Cortex of kidney (tissue), 1 donor: ENCODE data around the gene ACTRT3.

Experiments used
- DNase-seq: peaks from one replicate; lab custom pipeline; 2025; lab: John Stamatoyannopoulos, UW

ACTRT3 gene

GRCh38 chr3:169769287-169770181 lies at the start of gene ACTRT3:
TSS of gene ACTRT3 (minus strand) at chr3:169769561. CDS start at chr3:169769520, 41 bp downstream.
- DNase-seq = no peak

GRCh38 chr3:169818316-169818715 lies 49.0 kb upstream of the ACTRT3 start:
- no peak for DNase-seq

- no peak for DNase-seq
These were observed 46.3 kb upstream of the ACTRT3 start for GRCh38 chr3:169815590-169816150.

GRCh38 chr3:169813757-169814517 lies 44.6 kb upstream of the ACTRT3 start:
- no peak for DNase-seq

GRCh38 chr3:169813278-169813677 lies 43.9 kb upstream of the ACTRT3 start:
- no peak for DNase-seq

GRCh38 chr3:169812332-169813235 lies 43.2 kb upstream of the ACTRT3 start, which contains the start of the genes LRRC34 and LRRIQ4:
TSS of gene LRRC34 (minus strand) at chr3:169812904. CDS start at chr3:169812548, 356 bp downstream.
TSS of gene LRRIQ4 (plus strand) at chr3:169812870. CDS start at chr3:169821922, 9,052 bp downstream.
- no peak for DNase-seq

- no peak for DNase-seq
These were observed 42.4 kb upstream of the ACTRT3 start for GRCh38 chr3:169811631-169812331.

- no peak for DNase-seq
These were observed 40.0 kb upstream of the ACTRT3 start for GRCh38 chr3:169809230-169809795.

- no peak for DNase-seq
These were observed 35.3 kb upstream of the ACTRT3 start for GRCh38 chr3:169804681-169805080.

- DNase-seq = no peak
These were observed 23.0 kb upstream of the ACTRT3 start for GRCh38 chr3:169792359-169792758.

- DNase-seq = no peak
These were observed 21.5 kb upstream of the ACTRT3 start for GRCh38 chr3:169790687-169791429.

GRCh38 chr3:169790219-169790618 lies 20.9 kb upstream of the ACTRT3 start:
- no peak for DNase-seq

- DNase-seq = no peak
These were observed 18.4 kb upstream of the ACTRT3 start for GRCh38 chr3:169787791-169788190.

- DNase-seq = no peak
These were observed 17.8 kb upstream of the ACTRT3 start for GRCh38 chr3:169787120-169787519.

GRCh38 chr3:169781209-169781855 lies 12.0 kb upstream of the ACTRT3 start:
- DNase-seq = no peak

GRCh38 chr3:169780742-169781141 lies 11.4 kb upstream of the ACTRT3 start:
- no peak for DNase-seq

- no peak for DNase-seq
These were observed 8.5 kb upstream of the ACTRT3 start for GRCh38 chr3:169777822-169778221.

GRCh38 chr3:169774186-169774585 lies 4.8 kb upstream of the ACTRT3 start:
- no peak for DNase-seq
